GM12801 (cell line): Measurements from ENCODE around the gene TSLP.

Source experiments
- CTCF ChIP-seq: IDR thresholded peaks from one replicate; pipeline ENCODE4 v1.5.1; 2011; ENCODE audit warnings: control low read depth; ENCODE audit not compliant: insufficient read length; ENCODE audit errors: extremely low read depth

Gene TSLP

DNA sequence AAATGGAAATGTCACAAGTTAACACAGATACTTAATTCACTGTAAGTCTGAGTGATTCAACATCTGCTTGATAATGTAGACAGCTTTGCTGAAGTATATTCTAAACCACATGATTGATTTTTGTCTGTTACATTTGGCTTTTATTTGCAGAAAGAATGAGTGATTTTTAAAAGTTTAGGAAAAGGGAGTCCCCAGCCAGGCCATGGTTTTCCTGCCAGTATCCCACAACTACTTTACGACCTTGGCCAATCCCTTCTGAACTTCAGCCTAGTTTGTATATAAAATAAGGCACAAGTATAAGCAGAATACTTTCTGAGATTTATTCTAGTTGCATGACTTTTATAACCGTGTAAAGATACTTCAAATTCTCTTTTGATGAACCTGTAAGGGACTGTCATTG is 47.7 kb downstream of the TSLP start:
- no peak for TF ChIP-seq CTCF

DNA sequence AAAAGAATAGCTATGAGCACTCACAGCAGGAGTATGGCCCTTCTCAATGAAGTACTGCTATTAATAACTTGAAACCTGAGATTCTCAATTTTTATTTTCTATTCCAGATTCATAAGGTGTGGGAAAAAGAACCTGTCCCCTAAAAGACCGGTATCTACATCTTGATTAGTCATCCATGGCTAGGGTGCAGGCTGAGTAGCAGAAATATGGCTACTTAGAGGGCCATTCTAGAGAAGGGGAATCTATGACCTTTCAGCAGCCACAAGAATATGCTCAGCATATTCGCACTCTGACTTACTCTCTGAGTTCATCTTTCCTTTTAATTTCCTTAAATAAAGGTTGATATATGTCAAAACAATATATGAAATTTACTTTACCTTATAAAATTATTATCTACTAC is 48.3 kb downstream of the TSLP start:
- no peak for TF ChIP-seq CTCF

GRCh38 chr5:111120911-111121310 is 49.4 kb downstream of the TSLP start:
- no peak for TF ChIP-seq CTCF

DNA sequence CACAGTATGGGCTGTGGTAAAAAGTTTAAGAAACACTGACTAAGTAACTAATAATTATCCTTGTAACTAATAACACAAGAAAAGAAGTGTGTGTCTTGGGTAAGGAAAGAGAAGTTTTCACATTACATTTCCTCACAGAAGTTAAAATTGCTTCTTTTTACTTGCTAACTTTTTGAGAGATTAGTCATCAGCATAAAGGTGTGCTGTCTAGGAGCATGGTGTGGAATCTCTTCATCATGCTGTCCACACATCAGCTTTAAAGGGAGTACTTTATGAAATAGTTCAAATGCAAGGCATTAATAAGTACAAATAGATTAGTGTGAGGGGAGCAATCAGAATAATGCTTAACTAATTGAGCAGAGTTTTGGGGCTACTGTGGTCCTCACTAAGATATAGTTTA is 50.4 kb downstream of the TSLP start:
- no peak for TF ChIP-seq CTCF

GRCh38 chr5:111122398-111122797 is 50.9 kb downstream of the TSLP start:
- no peak for TF ChIP-seq CTCF

DNA sequence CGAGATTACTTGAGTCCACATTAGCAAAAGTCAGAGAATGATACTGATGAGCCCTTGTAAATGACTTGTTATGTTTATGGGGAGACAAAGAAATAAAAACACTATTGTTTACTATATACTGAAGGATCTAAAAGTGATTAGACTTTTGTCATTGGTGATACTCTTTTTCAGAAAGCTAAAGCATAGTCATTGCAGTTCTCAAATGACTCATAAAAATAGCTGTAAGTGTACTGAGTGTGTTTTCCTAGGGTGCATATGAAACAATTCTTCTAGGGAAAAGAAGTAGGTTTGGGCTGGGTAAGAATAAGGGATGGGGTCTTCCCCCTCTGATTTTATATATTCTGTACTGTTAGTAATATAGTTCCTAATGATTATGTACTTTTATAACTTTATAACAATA is 53.3 kb downstream of the TSLP start:
- no peak for TF ChIP-seq CTCF

- no peak for TF ChIP-seq CTCF
Observed at GRCh38 chr5:111126896-111127295, 55.4 kb downstream of the TSLP start.
